ENCODE results near the gene TTLL9. TPM values are rescaled to one million over a fixed set of nuclear protein-coding genes. Genes with fewer than 3 reads are reported as not detected.

The TTLL9 gene
- total RNA-seq, 1 experiment from 2014 or later = not detected

DNA sequence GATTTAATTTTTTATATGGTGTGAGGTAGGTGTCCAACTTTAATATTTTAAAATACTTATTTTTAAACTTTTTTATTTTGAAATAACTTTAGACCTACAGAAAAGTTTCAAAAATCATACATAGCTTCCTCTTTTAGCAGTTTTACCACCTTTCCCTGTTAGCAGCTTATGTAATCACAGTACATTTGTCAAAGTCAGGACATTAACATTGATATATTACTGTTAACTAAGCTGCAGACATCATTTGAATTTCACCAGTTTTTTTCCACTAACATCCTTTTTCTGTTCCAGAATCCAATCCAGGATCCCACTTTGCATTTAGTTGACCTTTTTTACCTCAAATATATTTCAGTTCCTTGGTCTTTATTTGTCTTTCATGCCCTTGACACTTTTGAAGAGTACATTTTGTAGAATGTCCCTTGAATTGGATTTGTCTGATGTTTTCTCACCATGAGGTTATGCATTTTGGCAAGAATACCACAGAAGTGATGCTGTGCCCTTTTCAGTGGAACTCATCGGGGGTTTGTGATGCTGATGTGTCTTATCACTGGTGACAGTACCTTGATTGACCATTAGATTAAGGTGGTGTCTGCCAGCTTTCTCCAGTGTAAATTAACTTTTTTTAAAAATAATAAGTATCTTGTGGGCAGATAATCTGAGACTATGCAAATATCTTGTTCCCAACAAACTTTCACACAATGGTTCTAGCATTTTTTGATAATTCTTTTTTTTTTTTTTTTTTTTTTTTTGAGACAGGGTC lies 33.4 kb downstream of the TTLL9 start:
- TF ChIP-seq EZH2 (IDR thresholded peaks at IDR 0.05; ENCODE audit: borderline replicate concordance, low read depth, low read length, poor library complexity, severe bottlenecking) = no peak
- TF ChIP-seq, protein P1, sequence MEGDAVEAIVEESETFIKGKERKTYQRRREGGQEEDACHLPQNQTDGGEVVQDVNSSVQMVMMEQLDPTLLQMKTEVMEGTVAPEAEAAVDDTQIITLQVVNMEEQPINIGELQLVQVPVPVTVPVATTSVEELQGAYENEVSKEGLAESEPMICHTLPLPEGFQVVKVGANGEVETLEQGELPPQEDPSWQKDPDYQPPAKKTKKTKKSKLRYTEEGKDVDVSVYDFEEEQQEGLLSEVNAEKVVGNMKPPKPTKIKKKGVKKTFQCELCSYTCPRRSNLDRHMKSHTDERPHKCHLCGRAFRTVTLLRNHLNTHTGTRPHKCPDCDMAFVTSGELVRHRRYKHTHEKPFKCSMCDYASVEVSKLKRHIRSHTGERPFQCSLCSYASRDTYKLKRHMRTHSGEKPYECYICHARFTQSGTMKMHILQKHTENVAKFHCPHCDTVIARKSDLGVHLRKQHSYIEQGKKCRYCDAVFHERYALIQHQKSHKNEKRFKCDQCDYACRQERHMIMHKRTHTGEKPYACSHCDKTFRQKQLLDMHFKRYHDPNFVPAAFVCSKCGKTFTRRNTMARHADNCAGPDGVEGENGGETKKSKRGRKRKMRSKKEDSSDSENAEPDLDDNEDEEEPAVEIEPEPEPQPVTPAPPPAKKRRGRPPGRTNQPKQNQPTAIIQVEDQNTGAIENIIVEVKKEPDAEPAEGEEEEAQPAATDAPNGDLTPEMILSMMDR (conservative IDR thresholded peaks at IDR 0.05; ENCODE audit: low read depth, low read length) = no peak
- POLR2A ChIA-PET (ENCODE audit: low non-redundant PET) = no interaction called here

DNA sequence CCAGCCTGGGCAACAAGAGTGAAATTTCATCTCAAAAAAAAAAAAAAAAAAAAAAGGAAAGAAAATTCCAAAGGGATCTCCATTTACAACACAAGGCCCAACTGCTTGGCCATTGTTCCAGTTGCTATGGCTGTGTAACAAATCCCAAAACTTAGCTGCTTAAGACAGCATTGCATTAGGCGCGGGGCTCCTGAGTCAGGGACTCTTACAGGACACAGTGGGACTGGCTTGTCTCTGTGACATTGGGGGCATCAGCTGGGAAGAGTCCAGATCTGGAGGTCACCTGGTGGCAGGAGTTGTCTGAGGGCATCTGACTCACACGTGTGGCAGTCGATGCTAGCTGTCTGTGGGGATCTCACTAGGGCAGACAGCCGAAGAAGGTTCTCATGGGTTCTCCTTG lies 35.6 kb downstream of the TTLL9 start:
- no peak overlapping the region for H3K4me3 ChIP-seq (ENCODE audit: low read depth, low read length, poor library complexity, severe bottlenecking)
- H3K27ac ChIP-seq (ENCODE audit: low read depth, low read length, poor library complexity, severe bottlenecking) = no peak overlapping the region
- H3K9me3 ChIP-seq (ENCODE audit: low read depth, low read length, poor library complexity, severe bottlenecking) = no peaks in the 10 kb centered on the region
- BruUV-seq (replicated peaks) = no TSS peak
- no peaks in the 10 kb centered on the region for H3K27me3 ChIP-seq (replicated peaks; ENCODE audit: insufficient read depth, low read depth, low read length, poor library complexity)
- ChIA-PET POLR2A (ENCODE audit: low non-redundant PET) (no interaction called here), CTCF (no interaction called here)
- H3K4me1 ChIP-seq (ENCODE audit: insufficient read depth, low read length, poor library complexity, severe bottlenecking) = no peaks in the 10 kb centered on the region
- TF ChIP-seq EZH2 (IDR thresholded peaks at IDR 0.05; ENCODE audit: borderline replicate concordance, low read depth, low read length, poor library complexity, severe bottlenecking) = no peak
- TF ChIP-seq, protein P1 (conservative IDR thresholded peaks at IDR 0.05; ENCODE audit: low read depth, low read length) = no peak
- intact Hi-C loops (cut with micrococcal nuclease; ENCODE audit: unreplicated experiment) = no loop called here
- H3K36me3 ChIP-seq (ENCODE audit: insufficient read depth, low read length, poor library complexity, severe bottlenecking) = no peaks in the 10 kb centered on the region
- no peak for DNase-seq (ENCODE audit: low spot score)

More for the DNA sequence above, 33.4 kb downstream of the TTLL9 start:
- Histone ChIP-seq H3K4me3 (ENCODE audit: low read depth, low read length, poor library complexity, severe bottlenecking) (no peak overlapping the region), H3K27me3 (replicated peaks; ENCODE audit: insufficient read depth, low read depth, low read length, poor library complexity) (no peaks in the 10 kb centered on the region), H3K9me3 (ENCODE audit: low read depth, low read length, poor library complexity, severe bottlenecking) (no peaks in the 10 kb centered on the region), H3K4me1 (ENCODE audit: insufficient read depth, low read length, poor library complexity, severe bottlenecking) (no peaks in the 10 kb centered on the region), H3K36me3 (ENCODE audit: insufficient read depth, low read length, poor library complexity, severe bottlenecking) (no peaks in the 10 kb centered on the region), H3K27ac (ENCODE audit: low read depth, low read length, poor library complexity, severe bottlenecking) (no peak overlapping the region)
- DNase-seq (ENCODE audit: low spot score) = no peak
- intact Hi-C loops (cut with micrococcal nuclease; ENCODE audit: unreplicated experiment) = no loop called here
- no TSS peak for BruUV-seq (replicated peaks)
- CTCF ChIA-PET = no interaction called here

DNA sequence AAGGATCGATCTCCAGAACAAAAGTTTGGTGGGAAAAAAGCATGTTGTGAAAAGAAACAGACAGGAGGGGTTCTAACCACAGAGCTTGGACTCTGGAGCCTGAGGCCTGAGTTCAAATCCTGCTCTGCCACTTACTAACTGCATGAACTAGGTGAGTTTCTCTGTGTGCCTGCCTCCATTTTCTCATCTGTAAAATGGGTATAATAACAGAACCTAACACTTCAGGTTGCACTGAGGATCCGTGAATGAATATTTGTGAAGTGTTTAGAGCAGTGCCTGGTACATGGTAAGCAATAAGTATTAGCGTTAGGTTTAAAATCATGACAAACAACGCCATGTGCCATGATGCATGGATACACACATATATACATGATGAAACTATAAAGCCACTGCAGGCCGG lies 36.6 kb downstream of the TTLL9 start:
- H3K9me3 ChIP-seq (ENCODE audit: low read depth, low read length, poor library complexity, severe bottlenecking) = no peaks in the 10 kb centered on the region
- H3K36me3 ChIP-seq (ENCODE audit: insufficient read depth, low read length, poor library complexity, severe bottlenecking) = no peaks in the 10 kb centered on the region
- H3K27me3 ChIP-seq (replicated peaks; ENCODE audit: insufficient read depth, low read depth, low read length, poor library complexity) = no peaks in the 10 kb centered on the region
- no peaks in the 10 kb centered on the region for H3K4me1 ChIP-seq (ENCODE audit: insufficient read depth, low read length, poor library complexity, severe bottlenecking)
- ChIA-PET POLR2A (ENCODE audit: low non-redundant PET) (no interaction called here), CTCF (no interaction called here)
- no TSS peak for BruUV-seq (replicated peaks)
- no peak for TF ChIP-seq EZH2 (IDR thresholded peaks at IDR 0.05; ENCODE audit: borderline replicate concordance, low read depth, low read length, poor library complexity, severe bottlenecking)
- TF ChIP-seq, protein P1 (conservative IDR thresholded peaks at IDR 0.05; ENCODE audit: low read depth, low read length) = no peak
- no peak overlapping the region for H3K27ac ChIP-seq (ENCODE audit: low read depth, low read length, poor library complexity, severe bottlenecking)
- intact Hi-C loops (cut with micrococcal nuclease; ENCODE audit: unreplicated experiment) = no loop called here
- no peak overlapping the region for H3K4me3 ChIP-seq (ENCODE audit: low read depth, low read length, poor library complexity, severe bottlenecking)
- no peak for DNase-seq (ENCODE audit: low spot score)
